Measurements from ENCODE around the gene TBC1D30.
"Not testable (repeated sequence)": the region's sequence is repeated elsewhere in the genome, so short reads cannot be mapped to it uniquely, and the experiment has no call there.

Gene TBC1D30

GRCh38 chr12:64824500-64825142 lies at the start of gene TBC1D30:
TBC1D30 (plus strand) TSS chr12:64824647; CDS start chr12:64824880, 233 bp downstream.
- peak; percentile 82 for ATAC-seq
- TF ChIP-seq ARNTL (CRISPR knock-in tag; IDR thresholded peaks at IDR 0.05; ENCODE audit: borderline replicate concordance, low read depth) (no peak), TOX (CRISPR knock-in tag; IDR thresholded peaks at IDR 0.05; ENCODE audit: borderline replicate concordance) (no peak), ZNF565 (CRISPR knock-in tag; conservative IDR thresholded peaks at IDR 0.05; ENCODE audit: low read depth) (no peak), ZFP3 (CRISPR knock-in tag; IDR thresholded peaks at IDR 0.05) (no peak), TSHZ2 (CRISPR knock-in tag; IDR thresholded peaks at IDR 0.05) (no peak), OSR1 (CRISPR knock-in tag; IDR thresholded peaks at IDR 0.05) (no peak), CSRNP3 (CRISPR knock-in tag; IDR thresholded peaks at IDR 0.05) (no peak), ISL1 (CRISPR knock-in tag; IDR thresholded peaks at IDR 0.05) (no peak), TCF4 (CRISPR knock-in tag; IDR thresholded peaks at IDR 0.05; ENCODE audit: borderline replicate concordance) (no peak), CREB5 (CRISPR knock-in tag; IDR thresholded peaks at IDR 0.05; ENCODE audit: low read depth) (no peak), ZNF70 (CRISPR knock-in tag; IDR thresholded peaks at IDR 0.05) (no peak), PATZ1 (CRISPR knock-in tag; IDR thresholded peaks at IDR 0.05; ENCODE audit: borderline replicate concordance) (no peak), GLIS3 (CRISPR knock-in tag; IDR thresholded peaks at IDR 0.05) (no peak), ZC3H10 (CRISPR knock-in tag; IDR thresholded peaks at IDR 0.05) (no peak), POU6F1 (CRISPR knock-in tag; IDR thresholded peaks at IDR 0.05; ENCODE audit: borderline replicate concordance, low read depth) (no peak), BACH2 (CRISPR knock-in tag; IDR thresholded peaks at IDR 0.05; ENCODE audit: borderline replicate concordance) (no peak), ESRRG (CRISPR knock-in tag; IDR thresholded peaks at IDR 0.05) (no peak), PPARA (CRISPR knock-in tag; IDR thresholded peaks at IDR 0.05; ENCODE audit: borderline replicate concordance) (no peak), SNAI2 (CRISPR knock-in tag; IDR thresholded peaks at IDR 0.05) (no peak)

- ATAC-seq = not testable (repeated sequence)
Measured at GRCh38 chr12:64775147-64775736, 49.2 kb upstream of the TBC1D30 start.

GRCh38 chr12:64779354-64779974 lies 45.0 kb upstream of the TBC1D30 start:
- no peak for ATAC-seq
- no peak for TF ChIP-seq TSHZ2 (CRISPR knock-in tag; IDR thresholded peaks at IDR 0.05)
- TF ChIP-seq PPARA (CRISPR knock-in tag; IDR thresholded peaks at IDR 0.05; ENCODE audit: borderline replicate concordance) = no peak
